ENCODE results near the gene TTF1. TPM values are rescaled to one million over a fixed set of nuclear protein-coding genes. Genes with fewer than 3 reads are reported as not detected.

Gene TTF1
- total and polyA plus RNA-seq, 2 of the 13 experiments (the other 11 are each of a cell fraction or from before 2014, with no cell fraction given) = 3.4 to 9.8 TPM

DNA sequence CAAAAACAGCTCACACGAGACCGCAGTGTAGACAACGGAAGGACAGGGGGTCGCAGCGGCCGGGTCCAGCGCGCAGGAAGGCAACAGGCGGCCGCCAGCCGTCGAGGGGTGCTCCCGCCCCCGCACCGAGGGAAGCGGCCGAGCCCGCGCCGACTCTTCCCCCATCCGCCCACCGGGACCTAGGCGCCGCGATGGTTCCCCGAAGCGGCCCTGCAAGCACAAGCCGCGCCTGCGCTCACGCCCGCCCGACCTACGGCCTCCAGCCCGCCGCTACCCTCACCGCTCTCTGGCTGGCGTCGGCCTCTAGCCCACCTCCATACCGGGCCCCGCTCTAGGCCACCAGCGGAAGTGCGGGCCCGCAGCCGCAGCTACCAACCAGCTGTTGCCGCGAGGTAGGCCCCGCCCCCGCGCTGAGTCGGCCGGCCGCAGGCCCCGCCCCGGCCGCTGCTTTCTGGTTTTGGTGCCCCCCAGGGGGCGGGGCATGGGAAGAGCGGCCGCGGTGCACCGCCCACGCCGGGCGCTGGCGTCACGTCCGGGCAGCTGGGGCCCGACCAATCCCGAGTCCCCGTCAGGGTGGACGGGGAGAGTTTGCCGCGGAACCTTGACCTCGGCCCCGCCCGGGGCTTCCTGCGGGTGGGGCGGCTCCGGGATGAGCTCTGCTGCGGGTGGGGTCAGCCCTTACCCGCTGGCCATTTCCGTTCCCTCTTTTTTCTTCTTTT is 51.8 kb downstream of the TTF1 start, which contains the start of gene SETX (continued):
- TF ChIP-seq E2F5 (CRISPR knock-in tag; conservative IDR thresholded peaks at IDR 0.05) = 0 out of 2 replicates have a peak, but pooled peaks have one; percentile 33
- TF ChIP-seq TRIM22 (IDR thresholded peaks at IDR 0.05) = no peak
- no peak for TF ChIP-seq EP300 (IDR thresholded peaks at IDR 0.05; ENCODE audit: low read depth in 2 of 2, low read length in 2 of 2)
- TF ChIP-seq EP300 (CRISPR knock-in tag; IDR thresholded peaks at IDR 0.05; ENCODE audit: borderline replicate concordance) = no peak
- no peak for TF ChIP-seq TEAD2 (CRISPR knock-in tag; IDR thresholded peaks at IDR 0.05)
- TF ChIP-seq, protein P1, sequence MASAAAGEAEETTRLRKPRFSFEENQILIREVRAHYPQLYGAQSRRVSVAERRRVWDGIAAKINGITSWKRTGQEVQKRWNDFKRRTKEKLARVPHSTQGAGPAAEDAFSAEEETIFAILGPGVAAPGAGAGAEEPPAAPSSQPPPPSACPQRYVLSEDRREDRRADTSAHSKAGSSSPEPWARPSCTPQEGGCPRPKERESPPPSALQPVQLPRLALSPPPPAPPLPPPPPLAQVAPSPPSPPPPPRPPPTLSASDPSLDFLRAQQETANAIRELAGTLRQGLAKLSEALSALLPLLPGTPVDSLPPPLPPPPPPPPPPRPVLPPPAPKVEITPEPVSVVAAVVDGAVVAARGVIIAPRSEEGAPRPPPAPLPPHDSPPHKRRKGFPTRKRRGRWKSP (CRISPR knock-in tag; IDR thresholded peaks at IDR 0.05) = no peak
- no peak for TF ChIP-seq SMARCC2 (IDR thresholded peaks at IDR 0.05)
- TF ChIP-seq MED8 (CRISPR knock-in tag; IDR thresholded peaks at IDR 0.05; ENCODE audit: insufficient replicate concordance) = peak; percentile 56
- TF ChIP-seq MNT (IDR thresholded peaks at IDR 0.05) = no peak
- TF ChIP-seq NONO (IDR thresholded peaks at IDR 0.05) = no peak
- TF ChIP-seq NONO (CRISPR knock-in tag; conservative IDR thresholded peaks at IDR 0.05) = peak; percentile 53; the same call in 1 of the 2 replicates
- no peak for TF ChIP-seq JUNB (CRISPR knock-in tag; IDR thresholded peaks at IDR 0.05; ENCODE audit: borderline replicate concordance)
- TF ChIP-seq, protein P2, sequence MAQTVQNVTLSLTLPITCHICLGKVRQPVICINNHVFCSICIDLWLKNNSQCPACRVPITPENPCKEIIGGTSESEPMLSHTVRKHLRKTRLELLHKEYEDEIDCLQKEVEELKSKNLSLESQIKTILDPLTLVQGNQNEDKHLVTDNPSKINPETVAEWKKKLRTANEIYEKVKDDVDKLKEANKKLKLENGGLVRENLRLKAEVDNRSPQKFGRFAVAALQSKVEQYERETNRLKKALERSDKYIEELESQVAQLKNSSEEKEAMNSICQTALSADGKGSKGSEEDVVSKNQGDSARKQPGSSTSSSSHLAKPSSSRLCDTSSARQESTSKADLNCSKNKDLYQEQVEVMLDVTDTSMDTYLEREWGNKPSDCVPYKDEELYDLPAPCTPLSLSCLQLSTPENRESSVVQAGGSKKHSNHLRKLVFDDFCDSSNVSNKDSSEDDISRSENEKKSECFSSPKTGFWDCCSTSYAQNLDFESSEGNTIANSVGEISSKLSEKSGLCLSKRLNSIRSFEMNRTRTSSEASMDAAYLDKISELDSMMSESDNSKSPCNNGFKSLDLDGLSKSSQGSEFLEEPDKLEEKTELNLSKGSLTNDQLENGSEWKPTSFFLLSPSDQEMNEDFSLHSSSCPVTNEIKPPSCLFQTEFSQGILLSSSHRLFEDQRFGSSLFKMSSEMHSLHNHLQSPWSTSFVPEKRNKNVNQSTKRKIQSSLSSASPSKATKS (CRISPR knock-in tag; IDR thresholded peaks at IDR 0.05) = no peak
- TF ChIP-seq TOPORS (CRISPR knock-in tag; IDR thresholded peaks at IDR 0.05) = no peak; the same call in 1 of the 2 replicates
- TF ChIP-seq HDAC6 (IDR thresholded peaks at IDR 0.05; ENCODE audit: low read depth, low read length) = no peak
- TF ChIP-seq BRCA1 (CRISPR knock-in tag; IDR thresholded peaks at IDR 0.05) = 0 out of 2 replicates have a peak, but pooled peaks have one; percentile 35
- no peak for TF ChIP-seq ZNF460 (CRISPR knock-in tag; IDR thresholded peaks at IDR 0.05; ENCODE audit: borderline replicate concordance)
- TF ChIP-seq SPEN (CRISPR knock-in tag; IDR thresholded peaks at IDR 0.05; ENCODE audit: low read depth) = peak; percentile 81; the same call in 1 of the 2 replicates
- TF ChIP-seq BORCS8-MEF2B (CRISPR knock-in tag; IDR thresholded peaks at IDR 0.05) = no peak
- peak; percentile 36; the same call in 1 of the 2 replicates for TF ChIP-seq SALL2 (CRISPR knock-in tag; IDR thresholded peaks at IDR 0.05)
- TF ChIP-seq HNF4A (CRISPR knock-in tag; IDR thresholded peaks at IDR 0.05) = 0 out of 2 replicates have a peak, but pooled peaks have one; percentile 5
- 0 out of 2 replicates have a peak, but pooled peaks have one; percentile 17 for TF ChIP-seq JUN (CRISPR knock-in tag; IDR thresholded peaks at IDR 0.05)
- TF ChIP-seq ZNF430 (CRISPR knock-in tag; IDR thresholded peaks at IDR 0.05) = peak; percentile 44; the same call in 1 of the 2 replicates
- peak; percentile 15; the same call in 1 of the 2 replicates for TF ChIP-seq FOXA3 (CRISPR knock-in tag; IDR thresholded peaks at IDR 0.05)

Data from HepG2 (cell line).